Measurements from ENCODE around the gene CELF4. TPM values are rescaled to one million over a fixed set of nuclear protein-coding genes. Genes with fewer than 3 reads are reported as not detected.

Gene CELF4
- total RNA-seq, 1 experiment from 2014 or later = 0.11 TPM

DNA sequence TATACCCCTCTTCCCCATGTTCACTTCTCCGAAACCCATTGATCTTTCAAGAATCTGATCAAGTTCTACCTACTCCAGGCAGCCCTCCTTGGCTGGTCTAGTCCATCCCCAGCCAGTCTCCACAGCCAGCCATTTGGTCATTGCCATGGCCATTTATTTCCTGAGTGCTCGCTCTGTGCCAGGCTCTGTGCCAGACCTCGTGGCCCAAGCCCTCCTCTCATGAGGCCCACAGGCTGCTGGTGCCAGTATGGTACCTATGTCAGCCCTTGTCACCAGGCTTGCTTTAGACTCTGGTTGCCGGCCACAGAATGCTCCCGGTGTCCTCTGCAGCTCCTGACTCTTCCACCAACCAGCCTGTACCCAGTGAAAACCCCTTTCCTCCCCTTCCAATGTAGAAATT, 78.8 kb downstream of the CELF4 start:
- H3K4me3 Mint-ChIP-seq (ENCODE audit: unreplicated experiment) = no peak overlapping the region
- intact Hi-C loops (cut with micrococcal nuclease; ENCODE audit: unreplicated experiment) = no loop called here
- H3K9me3 Mint-ChIP-seq (ENCODE audit: unreplicated experiment) = no peaks in the 10 kb centered on the region
- no peaks in the 10 kb centered on the region for H3K36me3 ChIP-seq (ENCODE audit: control insufficient read depth, insufficient read depth, low read length)
- no peaks in the 10 kb centered on the region for H3K9me3 ChIP-seq
- POLR2A ChIA-PET = no interaction called here
- peaks cover 26% of the 10 kb centered on the region for H3K27me3 Mint-ChIP-seq (ENCODE audit: insufficient read depth, unreplicated experiment)
- TF ChIP-seq, protein P1, sequence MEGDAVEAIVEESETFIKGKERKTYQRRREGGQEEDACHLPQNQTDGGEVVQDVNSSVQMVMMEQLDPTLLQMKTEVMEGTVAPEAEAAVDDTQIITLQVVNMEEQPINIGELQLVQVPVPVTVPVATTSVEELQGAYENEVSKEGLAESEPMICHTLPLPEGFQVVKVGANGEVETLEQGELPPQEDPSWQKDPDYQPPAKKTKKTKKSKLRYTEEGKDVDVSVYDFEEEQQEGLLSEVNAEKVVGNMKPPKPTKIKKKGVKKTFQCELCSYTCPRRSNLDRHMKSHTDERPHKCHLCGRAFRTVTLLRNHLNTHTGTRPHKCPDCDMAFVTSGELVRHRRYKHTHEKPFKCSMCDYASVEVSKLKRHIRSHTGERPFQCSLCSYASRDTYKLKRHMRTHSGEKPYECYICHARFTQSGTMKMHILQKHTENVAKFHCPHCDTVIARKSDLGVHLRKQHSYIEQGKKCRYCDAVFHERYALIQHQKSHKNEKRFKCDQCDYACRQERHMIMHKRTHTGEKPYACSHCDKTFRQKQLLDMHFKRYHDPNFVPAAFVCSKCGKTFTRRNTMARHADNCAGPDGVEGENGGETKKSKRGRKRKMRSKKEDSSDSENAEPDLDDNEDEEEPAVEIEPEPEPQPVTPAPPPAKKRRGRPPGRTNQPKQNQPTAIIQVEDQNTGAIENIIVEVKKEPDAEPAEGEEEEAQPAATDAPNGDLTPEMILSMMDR (IDR thresholded peaks at IDR 0.05; ENCODE audit: insufficient read depth in 1 of 2, low read depth in 1 of 2, low read length in 1 of 2, severe bottlenecking in 1 of 2, unreplicated experiment in 1 of 2) = no peak
- no peak overlapping the region for H3K4me3 ChIP-seq (ENCODE audit: low read depth, low read length)
- BruUV-seq (replicated peaks) = no TSS peak
- H3K4me1 Mint-ChIP-seq (ENCODE audit: low read depth, unreplicated experiment) = no peaks in the 10 kb centered on the region
- CTCF ChIA-PET = no interaction called here
- H3K4me1 ChIP-seq = no peaks in the 10 kb centered on the region
- no peaks in the 10 kb centered on the region for H3K27me3 ChIP-seq (replicated peaks; ENCODE audit: control insufficient read depth, insufficient read depth, low read length)
- DNase-seq = no peak
- no peak overlapping the region for H3K27ac Mint-ChIP-seq (ENCODE audit: unreplicated experiment)
- H3K36me3 Mint-ChIP-seq (ENCODE audit: insufficient read depth, unreplicated experiment) = no peaks in the 10 kb centered on the region

DNA sequence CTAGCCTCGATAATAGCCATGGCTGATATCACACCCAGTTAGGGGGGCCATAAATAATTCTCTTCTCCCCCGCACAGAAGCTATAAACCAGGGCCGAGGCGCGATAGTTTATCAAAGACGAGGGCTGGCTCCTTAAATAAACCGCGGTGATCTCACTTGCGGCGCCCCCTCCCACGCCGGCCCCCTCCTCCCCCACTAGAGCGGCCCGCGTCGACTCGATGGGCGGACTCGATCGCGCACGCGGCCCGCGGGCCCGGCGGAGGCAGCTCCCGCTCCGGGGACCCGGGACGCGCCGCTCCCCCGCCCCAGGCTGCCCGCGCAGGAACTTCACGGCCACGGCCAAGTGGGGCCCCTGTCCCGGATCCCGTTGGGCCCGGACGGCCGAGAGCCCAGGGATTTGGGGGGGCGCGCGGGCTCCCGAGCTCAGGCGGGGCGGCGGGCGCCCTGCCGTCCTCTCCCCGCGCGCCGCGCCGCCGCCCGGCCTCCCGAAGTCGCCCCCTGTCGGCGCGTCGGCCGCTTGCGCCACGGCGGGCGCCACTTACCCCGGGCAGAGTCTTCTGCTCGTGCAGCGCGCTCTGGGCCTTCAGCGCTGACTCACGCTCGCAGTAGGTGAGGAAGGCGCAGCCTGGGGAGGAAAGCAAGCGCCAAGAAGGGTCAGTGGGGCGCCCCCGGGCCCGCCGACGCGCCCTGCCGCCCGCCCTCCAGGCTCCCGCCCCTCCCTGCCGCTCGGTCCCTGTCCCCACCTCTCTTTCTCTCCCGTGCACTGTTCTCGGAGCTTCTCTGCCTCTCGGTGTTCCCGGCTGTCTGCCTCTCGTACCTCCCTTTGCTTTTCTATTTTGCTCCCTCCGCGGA, 80.4 kb downstream of the CELF4 start:
- ChIA-PET CTCF (no interaction called here), POLR2A (no interaction called here)
- Histone ChIP-seq H3K4me1 (no peaks in the 10 kb centered on the region), H3K27me3 (replicated peaks; ENCODE audit: control insufficient read depth, insufficient read depth, low read length) (no peaks in the 10 kb centered on the region), H3K4me3 (ENCODE audit: low read depth, low read length) (no peak overlapping the region), H3K36me3 (ENCODE audit: control insufficient read depth, insufficient read depth, low read length) (no peaks in the 10 kb centered on the region), H3K9me3 (no peaks in the 10 kb centered on the region)
- no peaks in the 10 kb centered on the region for H3K9me3 Mint-ChIP-seq (ENCODE audit: unreplicated experiment)
- no peak overlapping the region for H3K27ac Mint-ChIP-seq (ENCODE audit: unreplicated experiment)
- no peaks in the 10 kb centered on the region for H3K4me1 Mint-ChIP-seq (ENCODE audit: low read depth, unreplicated experiment)
- BruUV-seq (replicated peaks) = no TSS peak
- TF ChIP-seq, protein P1 (IDR thresholded peaks at IDR 0.05; ENCODE audit: insufficient read depth in 1 of 2, low read depth in 1 of 2, low read length in 1 of 2, severe bottlenecking in 1 of 2, unreplicated experiment in 1 of 2) = no peak
- H3K36me3 Mint-ChIP-seq (ENCODE audit: insufficient read depth, unreplicated experiment) = no peaks in the 10 kb centered on the region
- no peak overlapping the region for H3K4me3 Mint-ChIP-seq (ENCODE audit: unreplicated experiment)
- no peak for DNase-seq
- intact Hi-C loops (cut with micrococcal nuclease; ENCODE audit: unreplicated experiment) = no loop called here
- H3K27me3 Mint-ChIP-seq (ENCODE audit: insufficient read depth, unreplicated experiment) = peaks cover 21% of the 10 kb centered on the region

DNA sequence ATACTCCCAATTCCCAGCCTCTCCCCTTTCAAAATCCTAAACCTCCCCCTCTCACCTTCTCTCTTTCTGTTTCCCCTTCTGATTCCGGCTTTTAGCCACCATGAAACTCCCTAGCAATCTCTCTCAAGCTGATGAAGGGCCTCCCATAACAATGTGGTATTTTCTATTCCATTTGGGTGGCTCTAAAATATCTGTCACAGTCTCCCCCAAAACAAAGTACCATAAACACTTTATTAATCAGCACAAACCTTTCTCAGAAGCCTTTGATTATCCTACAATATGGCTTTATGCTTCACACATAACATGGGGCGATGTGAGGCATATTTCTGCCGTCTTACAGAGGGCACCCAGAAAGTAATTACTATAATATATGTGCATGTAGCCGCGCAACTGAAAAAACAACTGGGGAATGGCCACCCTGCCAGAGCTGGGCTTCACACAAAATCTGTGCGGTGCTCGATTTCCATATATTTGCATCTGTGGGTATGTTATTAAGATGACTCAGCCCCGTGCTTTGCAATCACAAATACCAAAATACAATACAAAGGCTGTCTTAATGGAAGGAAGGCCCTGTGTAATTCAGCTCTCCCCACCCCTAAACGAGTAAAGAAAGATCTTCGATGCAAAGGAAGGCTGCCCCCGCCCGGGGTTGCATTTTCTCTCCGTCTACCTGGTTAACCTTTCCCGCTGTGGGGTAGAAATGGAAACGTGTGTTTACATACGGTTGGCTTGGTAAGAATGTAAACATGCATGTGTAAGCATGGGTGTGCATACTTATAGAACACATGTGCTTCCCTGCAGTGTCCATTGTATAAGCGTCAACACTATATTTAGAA, 81.4 kb downstream of the CELF4 start:
- H3K27me3 Mint-ChIP-seq (ENCODE audit: insufficient read depth, unreplicated experiment) = peaks cover 21% of the 10 kb centered on the region
- Histone ChIP-seq H3K4me3 (ENCODE audit: low read depth, low read length) (no peak overlapping the region), H3K36me3 (ENCODE audit: control insufficient read depth, insufficient read depth, low read length) (no peaks in the 10 kb centered on the region), H3K9me3 (no peaks in the 10 kb centered on the region), H3K27me3 (replicated peaks; ENCODE audit: control insufficient read depth, insufficient read depth, low read length) (no peaks in the 10 kb centered on the region), H3K4me1 (no peaks in the 10 kb centered on the region)
- TF ChIP-seq, protein P1 (IDR thresholded peaks at IDR 0.05; ENCODE audit: insufficient read depth in 1 of 2, low read depth in 1 of 2, low read length in 1 of 2, severe bottlenecking in 1 of 2, unreplicated experiment in 1 of 2) = no peak
- intact Hi-C loops (cut with micrococcal nuclease; ENCODE audit: unreplicated experiment) = no loop called here
- H3K4me3 Mint-ChIP-seq (ENCODE audit: unreplicated experiment) = no peak overlapping the region
- no peak overlapping the region for H3K27ac Mint-ChIP-seq (ENCODE audit: unreplicated experiment)
- ChIA-PET CTCF (no interaction called here), POLR2A (no interaction called here)
- H3K4me1 Mint-ChIP-seq (ENCODE audit: low read depth, unreplicated experiment) = no peaks in the 10 kb centered on the region
- no TSS peak for BruUV-seq (replicated peaks)
- no peaks in the 10 kb centered on the region for H3K36me3 Mint-ChIP-seq (ENCODE audit: insufficient read depth, unreplicated experiment)
- DNase-seq = no peak
- H3K9me3 Mint-ChIP-seq (ENCODE audit: unreplicated experiment) = no peaks in the 10 kb centered on the region
